ENCODE data around the gene PCGF2. TPM values are rescaled to one million over a fixed set of nuclear protein-coding genes. Genes with fewer than 3 reads are reported as not detected.

The PCGF2 gene
- total and polyA plus RNA-seq, 2 of the 8 experiments (the other 6 are each of a cell fraction or from before 2014, with no cell fraction given): 42.1 to 93.3 TPM

GRCh38 chr17:38748149-38748891 lies at the start of gene PCGF2 (continued):
- no peak for TF ChIP-seq EP300 (IDR thresholded peaks at IDR 0.05; ENCODE audit: borderline replicate concordance in 1 of 2, low read depth in 2 of 2, low read length in 2 of 2)
- TF ChIP-seq GABPA (IDR thresholded peaks at IDR 0.05; ENCODE audit: borderline replicate concordance, insufficient read depth, low read length): no peak
- TF ChIP-seq RAD21 (IDR thresholded peaks at IDR 0.05 in 1 of 2, conservative IDR thresholded peaks at IDR 0.05 in 1 of 2; ENCODE audit: low read depth in 2 of 2, low read length in 2 of 2): no peak
- 0 out of 4 replicates have a peak, but pooled peaks of 1 of the 2 experiments have one; percentile 37 for TF ChIP-seq SIN3A (conservative IDR thresholded peaks at IDR 0.05 in 1 of 2, IDR thresholded peaks at IDR 0.05 in 1 of 2; ENCODE audit: low read depth in 1 of 2, low read length in 2 of 2)
- no peak for TF ChIP-seq RNF2 (IDR thresholded peaks at IDR 0.05; ENCODE audit: borderline replicate concordance, low read depth, low read length, missing control alignments, poor library complexity, severe bottlenecking)
- no peak for TF ChIP-seq SRF (IDR thresholded peaks at IDR 0.05; ENCODE audit: low read depth, low read length)
- no peak for TF ChIP-seq NANOG (IDR thresholded peaks at IDR 0.05; ENCODE audit: insufficient read depth, low read depth, low read length, poor library complexity, severe bottlenecking)
- TF ChIP-seq SIRT6 (IDR thresholded peaks at IDR 0.05; ENCODE audit: low read length): no peak
- no peak for TF ChIP-seq FOSL1 (IDR thresholded peaks at IDR 0.05; ENCODE audit: insufficient read depth, low read depth, low read length)
- no peak for TF ChIP-seq BACH1 (IDR thresholded peaks at IDR 0.05; ENCODE audit: low read length)
- TF ChIP-seq KDM4A (IDR thresholded peaks at IDR 0.05; ENCODE audit: low read depth, low read length, severe bottlenecking): peak; percentile 21
- no peak for TF ChIP-seq HDAC6 (IDR thresholded peaks at IDR 0.05; ENCODE audit: low read depth, low read length)
- TF ChIP-seq EZH2 (IDR thresholded peaks at IDR 0.05; ENCODE audit: low read depth, low read length, severe bottlenecking): no peak
- TF ChIP-seq BRCA1 (IDR thresholded peaks at IDR 0.05; ENCODE audit: low read depth, low read length): no peak
- TF ChIP-seq MAFK (IDR thresholded peaks at IDR 0.05; ENCODE audit: low read depth, low read length): no peak
- TF ChIP-seq ZNF274 (IDR thresholded peaks at IDR 0.05; ENCODE audit: borderline replicate concordance, extremely low read depth, low read length): no peak
- no peak for TF ChIP-seq BCL11A (IDR thresholded peaks at IDR 0.05; ENCODE audit: low read depth in 2 of 2, low read length in 2 of 2)
